ENCODE measurements around the gene BAIAP2.
A peak's percentile ranks its signal among the peaks of the same experiment; 100 is the strongest.
"Not testable (repeated sequence)": the region's sequence is repeated elsewhere in the genome, so short reads cannot be mapped to it uniquely, and the experiment has no call there.

Gene BAIAP2

GRCh38 chr17:81143200-81143527 is 108.2 kb downstream of the BAIAP2 start:
- no peak for TF ChIP-seq CTCF (IDR thresholded peaks at IDR 0.05)
- Histone ChIP-seq H3K36me3 (peaks cover 43% of the 10 kb centered on the region), H3K4me1 (ENCODE audit: control insufficient read depth in 1 of 2, insufficient read depth in 1 of 2, low read depth in 1 of 2, low read length in 1 of 2) (peaks cover 45 to 62% of the 10 kb centered on the region in 2 experiments), H3K27me3 (no peaks in the 10 kb centered on the region), H3K4me3 (ENCODE audit: low read depth in 1 of 2, low read length in 1 of 2) (peak overlapping the region in 1 of 2 experiments; percentile 21), H3K9me3 (no peaks in the 10 kb centered on the region), H3K27ac (peak overlapping the region; percentile 57)

GRCh38 chr17:81143717-81144422 is 108.9 kb downstream of the BAIAP2 start:
- no peaks in the 10 kb centered on the region for H3K27me3 ChIP-seq
- no peak overlapping the region for H3K4me3 ChIP-seq (ENCODE audit: low read depth in 1 of 2, low read length in 1 of 2)
- peaks cover 43% of the 10 kb centered on the region for H3K36me3 ChIP-seq
- no peaks in the 10 kb centered on the region for H3K9me3 ChIP-seq
- peaks cover 52 to 69% of the 10 kb centered on the region in 2 experiments for H3K4me1 ChIP-seq (ENCODE audit: control insufficient read depth in 1 of 2, insufficient read depth in 1 of 2, low read depth in 1 of 2, low read length in 1 of 2)
- H3K27ac ChIP-seq, result peak overlapping the region; percentile 96
- TF ChIP-seq CTCF (IDR thresholded peaks at IDR 0.05), result no peak

GRCh38 chr17:81144423-81144781 is 109.5 kb downstream of the BAIAP2 start:
- no peak overlapping the region for H3K4me3 ChIP-seq (ENCODE audit: low read depth in 1 of 2, low read length in 1 of 2)
- H3K9me3 ChIP-seq, result no peaks in the 10 kb centered on the region

GRCh38 chr17:81146208-81146607 is 111.3 kb downstream of the BAIAP2 start:
- peak overlapping the region in 1 of 2 experiments; percentile 24 for H3K4me3 ChIP-seq (ENCODE audit: low read depth in 1 of 2, low read length in 1 of 2)
- peaks cover 74 to 83% of the 10 kb centered on the region in 2 experiments for H3K4me1 ChIP-seq (ENCODE audit: control insufficient read depth in 1 of 2, insufficient read depth in 1 of 2, low read depth in 1 of 2, low read length in 1 of 2)
- peak overlapping the region; percentile 96 for H3K27ac ChIP-seq
- H3K9me3 ChIP-seq, H3K27me3 ChIP-seq: not testable (repeated sequence)
- peaks cover 31% of the 10 kb centered on the region for H3K36me3 ChIP-seq

More at GRCh38 chr17:81144423-81144781, 109.5 kb downstream of the BAIAP2 start:
- Histone ChIP-seq H3K27ac (peak overlapping the region; percentile 96), H3K4me1 (ENCODE audit: control insufficient read depth in 1 of 2, insufficient read depth in 1 of 2, low read depth in 1 of 2, low read length in 1 of 2) (peaks cover 57 to 75% of the 10 kb centered on the region in 2 experiments), H3K27me3 (no peaks in the 10 kb centered on the region), H3K36me3 (peaks cover 42% of the 10 kb centered on the region)
- no peak for TF ChIP-seq CTCF (IDR thresholded peaks at IDR 0.05)

GRCh38 chr17:81147701-81148100 is 112.8 kb downstream of the BAIAP2 start:
- TF ChIP-seq CTCF (IDR thresholded peaks at IDR 0.05), result no peak
- H3K27ac ChIP-seq, result peak overlapping the region; percentile 96
- no peak overlapping the region for H3K4me3 ChIP-seq (ENCODE audit: low read depth in 1 of 2, low read length in 1 of 2)
- H3K9me3 ChIP-seq, result no peaks in the 10 kb centered on the region
- no peaks in the 10 kb centered on the region for H3K27me3 ChIP-seq
- H3K36me3 ChIP-seq, result peaks cover 27% of the 10 kb centered on the region
- H3K4me1 ChIP-seq (ENCODE audit: control insufficient read depth in 1 of 2, insufficient read depth in 1 of 2, low read depth in 1 of 2, low read length in 1 of 2), result peaks cover 81 to 87% of the 10 kb centered on the region in 2 experiments

GRCh38 chr17:81148571-81148970 is 113.6 kb downstream of the BAIAP2 start:
- Histone ChIP-seq H3K4me3 (ENCODE audit: low read depth in 1 of 2, low read length in 1 of 2) (peak overlapping the region; percentile 36 to 75), H3K36me3 (peaks cover 22% of the 10 kb centered on the region), H3K27ac (peak overlapping the region; percentile 96), H3K9me3 (no peaks in the 10 kb centered on the region), H3K4me1 (ENCODE audit: control insufficient read depth in 1 of 2, insufficient read depth in 1 of 2, low read depth in 1 of 2, low read length in 1 of 2) (peaks cover 84 to 87% of the 10 kb centered on the region in 2 experiments), H3K27me3 (no peaks in the 10 kb centered on the region)
- TF ChIP-seq CTCF (IDR thresholded peaks at IDR 0.05), result no peak
